GM13977 (cell line): Measurements from ENCODE around the gene MTA1.

Source experiments
- DNase-seq: peaks from one replicate; pipeline ENCODE4 v3.0.0; 2012; ENCODE audit warnings: low spot score
- CTCF ChIP-seq: IDR thresholded peaks from 2 replicates; pipeline ENCODE4 v1.5.1; 2012; ENCODE audit warnings: mild to moderate bottlenecking, control low read depth; ENCODE audit not compliant: insufficient read depth; ENCODE audit errors: extremely low read depth, missing control alignments
- in situ Hi-C: fragments of 300-500 bp; cut with MboI; formaldehyde crosslinking; loops from one replicate; pipeline ENCODE4 v1.12.0; 2022; ENCODE audit warnings: low sequenced_read_pairs, low pct_unique_long_range_greater_than_20kb, mixed read lengths, inconsistent platforms; ENCODE audit not compliant: unreplicated experiment

The MTA1 gene

GRCh38 chr14:105495101-105495989 is 75.7 kb downstream of the MTA1 start:
- in situ Hi-C loops = loop anchor here (10.0 kb wide), 1 partner anchor 121 kb away; no protein-coding TSS in a partner anchor
- DNase-seq = no peak
- TF ChIP-seq CTCF = no peak

- TF ChIP-seq CTCF = no peak
- no peak for DNase-seq
- in situ Hi-C loops = loop anchor here (10.0 kb wide), 1 partner anchor 121 kb away; no protein-coding TSS in a partner anchor
Observed at GRCh38 chr14:105495990-105496830, 76.6 kb downstream of the MTA1 start.

- no peak for TF ChIP-seq CTCF
- no peak for DNase-seq
- in situ Hi-C loops = loop anchor here (10.0 kb wide), 1 partner anchor 122 kb away; no protein-coding TSS in a partner anchor
Observed at GRCh38 chr14:105496831-105497591, 77.4 kb downstream of the MTA1 start.

- TF ChIP-seq CTCF = no peak
- in situ Hi-C loops = loop anchor here (10.0 kb wide), 1 partner anchor 123 kb away; no protein-coding TSS in a partner anchor
- DNase-seq = no peak
Observed at GRCh38 chr14:105497671-105498429, 78.2 kb downstream of the MTA1 start.

- DNase-seq = no peak
- in situ Hi-C loops = loop anchor here (10.0 kb wide), 1 partner anchor 124 kb away; no protein-coding TSS in a partner anchor
- no peak for TF ChIP-seq CTCF
Observed at GRCh38 chr14:105498430-105499255, 79.0 kb downstream of the MTA1 start.
